Measurements from ENCODE around the gene ANKS1B. TPM values are rescaled to one million over a fixed set of nuclear protein-coding genes. Genes with fewer than 3 reads are reported as not detected.
A peak's percentile ranks its signal among the peaks of the same experiment; 100 is the strongest.
"Not testable (repeated sequence)": the region's sequence is repeated elsewhere in the genome, so short reads cannot be mapped to it uniquely, and the experiment has no call there.

Gene ANKS1B
- 0.81 TPM for polyA plus RNA-seq (2013, experiment 1 of 2; ENCODE audit: insufficient read length)
- polyA plus RNA-seq (2013, experiment 2 of 2; ENCODE audit: insufficient read length), result 0.31 TPM

GRCh38 chr12:99984271-99985128, at the start of gene ANKS1B:
Gene ANKS1B (minus strand): TSS chr12:99984936. CDS start chr12:99984237, 699 bp downstream.
- DNase-seq, result peak; percentile 33

GRCh38 chr12:100031836-100032235, 47.1 kb upstream of the ANKS1B start:
- peak; percentile 82 for DNase-seq

GRCh38 chr12:100027671-100028070, 42.9 kb upstream of the ANKS1B start:
- no peak for DNase-seq

DNA sequence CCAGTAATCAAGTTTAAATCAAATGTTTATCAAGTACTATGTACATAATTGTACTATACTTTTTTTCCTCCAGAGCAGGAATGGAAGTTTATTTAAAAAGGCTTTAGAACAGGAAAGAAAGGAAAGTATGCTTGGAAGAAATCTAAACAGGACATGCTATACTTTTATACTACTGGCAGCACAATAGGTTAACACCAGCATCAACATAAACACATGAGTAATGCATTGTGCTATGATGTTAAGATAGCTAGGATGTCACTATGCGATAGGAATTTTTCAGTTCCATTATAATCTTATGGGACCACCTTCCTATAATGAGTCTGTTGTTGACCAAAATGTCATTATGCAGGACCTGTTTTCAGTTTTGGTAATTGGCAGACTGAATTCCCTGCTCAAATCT, 41.5 kb upstream of the ANKS1B start:
- no peak for DNase-seq

GRCh38 chr12:100024974-100025555, 40.3 kb upstream of the ANKS1B start:
- no peak for DNase-seq

DNA sequence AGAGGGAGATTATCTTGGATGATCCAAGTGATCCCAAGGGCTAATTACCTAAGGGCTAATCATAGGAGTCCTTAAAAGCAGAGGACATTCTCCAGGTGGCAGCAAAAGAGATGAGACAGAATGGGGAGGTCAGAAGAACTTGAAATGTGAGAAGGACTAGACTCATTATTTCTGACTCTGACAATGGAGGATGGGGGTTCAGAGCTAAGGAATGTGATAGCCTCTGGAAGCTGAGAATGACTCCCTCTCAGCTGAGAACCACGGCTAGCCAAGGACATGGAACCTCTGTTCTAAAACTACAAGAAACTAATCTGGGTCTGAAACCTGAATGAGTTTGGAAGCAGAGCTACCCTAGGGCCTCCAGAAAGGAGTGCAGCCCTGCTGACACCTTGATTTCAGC, 35.6 kb upstream of the ANKS1B start:
- peak; percentile 26 for DNase-seq

DNA sequence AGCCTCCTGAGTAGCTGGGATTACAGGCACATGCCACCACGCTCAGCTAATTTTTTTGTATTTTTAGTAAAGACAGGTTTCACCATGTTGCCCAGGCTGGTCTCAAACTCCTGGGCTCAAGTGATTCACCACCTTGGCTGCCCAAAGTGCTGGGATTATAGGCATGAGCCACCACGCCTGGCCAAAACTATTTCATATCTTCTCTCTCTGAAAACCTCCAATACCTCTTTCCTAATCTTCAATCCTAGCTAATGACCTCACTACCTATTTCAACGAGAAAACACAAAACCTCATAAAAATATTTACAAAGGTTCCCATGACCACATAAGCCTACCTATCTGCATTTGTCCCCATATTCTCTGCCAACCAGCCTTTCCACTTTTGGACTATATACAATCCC, 32.3 kb upstream of the ANKS1B start:
- DNase-seq, result no peak

GRCh38 chr12:100016304-100016703, 31.6 kb upstream of the ANKS1B start:
- not testable (repeated sequence) for DNase-seq

- DNase-seq, result not testable (repeated sequence)
Observed at GRCh38 chr12:100005846-100006245, 21.1 kb upstream of the ANKS1B start.

- no peak for DNase-seq
Observed at GRCh38 chr12:99997806-99998205, 13.1 kb upstream of the ANKS1B start.

GRCh38 chr12:99996095-99996494, 11.4 kb upstream of the ANKS1B start:
- DNase-seq, result no peak

DNA sequence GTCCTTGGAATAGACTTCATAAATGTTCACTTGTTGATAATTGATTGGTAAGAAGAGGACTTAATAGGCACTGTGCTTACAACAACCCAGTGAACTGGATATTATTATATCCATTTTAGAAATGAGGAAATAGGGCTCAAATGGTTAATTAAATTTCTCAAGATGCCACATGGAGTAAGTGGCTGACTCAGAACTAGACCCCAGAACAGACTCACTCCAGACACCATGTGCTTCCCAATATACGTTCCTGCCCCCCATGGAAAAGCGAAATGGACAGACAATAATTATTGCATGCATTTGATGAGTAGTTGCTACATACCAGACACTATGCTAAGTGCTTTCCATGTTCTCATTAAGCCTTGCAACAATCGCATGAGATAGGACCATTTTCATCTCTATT, 895 bp upstream of the ANKS1B start:
- no peak for DNase-seq

DNA sequence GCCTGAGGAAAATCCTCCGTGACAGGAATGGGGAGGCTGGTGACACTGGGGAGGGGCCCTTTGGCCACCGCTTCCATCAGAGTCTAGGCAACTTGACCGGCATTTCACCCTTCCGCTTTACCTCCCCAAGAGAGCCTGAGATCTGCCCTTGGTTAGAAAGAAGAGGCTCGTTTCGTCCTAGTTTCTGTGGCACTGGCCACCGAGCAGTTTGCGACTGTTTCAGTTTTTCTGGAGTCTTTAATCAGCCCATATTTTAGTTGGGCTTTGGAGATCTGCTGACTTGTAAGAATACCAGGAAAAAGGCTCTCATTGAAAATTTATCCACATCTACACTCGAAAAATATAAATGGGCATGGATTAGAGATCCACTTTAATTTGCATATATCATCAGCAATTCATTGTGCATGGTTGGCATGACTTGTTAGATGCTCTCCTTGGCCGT, 414 bp upstream of the ANKS1B start:
- DNase-seq, result no peak

GRCh38 chr12:99983456-99984258, 1.1 kb downstream of the ANKS1B start:
- no peak for DNase-seq

DNA sequence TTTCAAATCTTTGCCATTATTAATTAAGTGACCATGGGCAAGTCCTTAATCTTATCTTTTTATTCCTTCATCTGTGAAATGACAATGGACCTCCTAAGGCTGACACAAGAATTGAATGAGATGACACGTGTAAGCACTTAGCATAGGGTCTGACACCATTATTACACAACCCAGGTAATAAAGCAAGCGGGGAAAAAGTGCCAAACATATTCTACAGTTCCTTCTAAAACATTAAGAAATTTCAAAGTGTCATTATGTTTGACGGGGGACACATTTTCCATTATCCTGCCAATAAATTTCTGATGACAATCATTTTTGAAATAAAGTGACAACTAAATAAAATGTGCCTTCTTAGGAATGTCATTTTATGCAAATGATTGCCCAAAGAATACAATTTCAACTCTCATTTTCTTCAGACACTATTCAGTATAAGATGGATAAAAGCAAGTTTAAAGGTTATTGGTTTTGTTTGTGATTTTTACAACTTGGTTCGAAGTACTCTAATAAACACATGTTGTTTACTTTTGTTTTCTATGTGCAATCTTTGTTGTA, 3.0 kb downstream of the ANKS1B start:
- DNase-seq, result no peak

DNA sequence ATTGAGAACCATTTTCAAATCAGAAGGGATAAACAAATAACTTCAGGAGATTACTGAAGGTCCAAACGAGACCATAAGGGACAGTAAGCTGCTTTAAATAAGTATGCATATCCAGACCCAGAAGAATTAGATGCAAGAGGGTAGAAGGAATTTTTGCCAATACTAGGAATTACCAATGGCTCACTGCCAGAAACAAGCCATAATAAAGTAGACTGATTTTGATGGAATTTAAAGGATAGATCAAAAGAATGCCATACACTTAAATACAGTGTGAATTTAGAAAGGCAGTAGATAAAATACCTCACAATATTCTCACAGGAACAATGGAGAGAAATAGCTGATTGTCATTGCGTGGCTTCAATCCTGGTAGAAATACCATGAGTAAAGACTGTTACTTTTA, 5.3 kb downstream of the ANKS1B start:
- no peak for DNase-seq

DNA sequence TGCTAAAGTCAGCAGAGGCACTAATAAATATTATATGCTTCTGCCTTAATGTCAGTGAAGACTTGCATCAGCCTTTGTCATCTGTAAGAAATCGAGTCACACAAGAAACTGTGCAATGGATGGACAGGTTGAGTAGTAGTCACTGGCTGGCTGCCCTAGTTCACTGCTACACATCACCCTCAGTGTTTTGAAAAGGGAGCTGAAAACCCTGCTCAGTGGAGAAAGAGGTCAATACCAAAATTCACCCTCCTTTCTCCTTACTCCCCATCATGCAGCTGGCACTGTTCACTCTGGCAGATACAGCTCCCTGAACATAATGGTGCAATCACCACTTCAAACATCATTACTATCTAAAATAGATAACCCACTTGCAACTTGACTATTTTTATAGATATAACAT, 6.6 kb downstream of the ANKS1B start:
- DNase-seq, result no peak

- DNase-seq, result no peak
Observed at GRCh38 chr12:99977550-99977949, 7.2 kb downstream of the ANKS1B start.

DNA sequence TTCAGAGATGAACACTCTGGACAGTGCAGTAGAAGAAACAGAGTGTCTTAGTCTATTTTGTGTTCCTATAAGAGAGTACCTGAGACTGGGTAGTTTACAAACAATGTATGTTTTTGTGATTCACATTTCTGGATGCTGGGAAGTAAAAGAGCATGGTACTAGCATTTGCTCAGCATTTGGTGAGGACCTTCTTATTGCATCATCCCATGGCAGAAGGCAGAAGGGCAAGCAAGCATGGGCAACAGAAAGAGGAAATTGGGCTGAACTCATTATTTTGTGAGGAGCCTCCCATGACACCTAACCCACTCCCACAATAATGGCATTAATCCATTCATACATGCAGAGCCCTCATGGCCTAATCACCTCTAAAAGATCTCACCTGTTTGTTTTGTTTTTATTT, 8.0 kb downstream of the ANKS1B start:
- DNase-seq, result no peak

GRCh38 chr12:99975321-99975720, 9.4 kb downstream of the ANKS1B start:
- DNase-seq, result no peak

DNA sequence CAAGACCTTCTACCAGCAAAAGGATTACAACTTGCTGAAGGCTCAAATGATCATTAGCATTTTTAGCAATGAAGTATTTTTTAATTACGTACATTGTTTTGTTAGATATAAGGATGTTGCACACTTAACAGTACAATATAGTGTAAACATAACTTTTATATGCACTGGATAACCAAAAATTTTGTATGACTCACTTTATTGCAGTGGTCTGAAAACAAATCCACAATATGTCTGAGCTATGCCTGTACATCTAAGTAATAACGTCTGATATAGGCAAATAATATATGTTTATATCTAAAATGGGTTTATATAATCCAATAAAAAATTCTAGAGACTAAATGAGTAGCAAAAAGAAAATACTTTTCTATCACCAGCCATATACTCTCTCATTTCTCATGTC, 10.6 kb downstream of the ANKS1B start:
- DNase-seq, result no peak

- no peak for DNase-seq
Observed at GRCh38 chr12:99966429-99966828, 18.3 kb downstream of the ANKS1B start.

- no peak for DNase-seq
Observed at GRCh38 chr12:99960311-99960710, 24.4 kb downstream of the ANKS1B start.
